ENCODE data around the gene TUBE1.

DNA sequence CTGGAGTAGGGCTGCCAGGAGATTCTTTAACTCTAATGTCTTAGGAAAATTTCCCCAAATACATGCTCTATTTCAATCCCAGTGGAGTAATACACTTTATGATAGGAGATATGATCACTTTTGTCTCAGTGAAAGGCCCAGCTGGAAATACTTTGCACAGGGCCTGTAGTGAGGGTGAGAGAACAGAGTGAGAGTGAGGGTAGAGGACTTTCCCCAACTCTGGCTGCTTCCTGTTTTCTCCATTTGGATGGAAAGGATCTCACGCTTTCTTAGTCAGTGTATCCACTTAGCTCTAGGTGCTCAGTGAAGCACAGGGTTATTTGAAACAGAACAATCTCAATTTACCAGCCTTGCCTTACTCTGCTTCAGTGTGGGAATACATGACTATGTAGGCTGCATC is 36.7 kb upstream of the TUBE1 start:
- TF ChIP-seq, protein P1, sequence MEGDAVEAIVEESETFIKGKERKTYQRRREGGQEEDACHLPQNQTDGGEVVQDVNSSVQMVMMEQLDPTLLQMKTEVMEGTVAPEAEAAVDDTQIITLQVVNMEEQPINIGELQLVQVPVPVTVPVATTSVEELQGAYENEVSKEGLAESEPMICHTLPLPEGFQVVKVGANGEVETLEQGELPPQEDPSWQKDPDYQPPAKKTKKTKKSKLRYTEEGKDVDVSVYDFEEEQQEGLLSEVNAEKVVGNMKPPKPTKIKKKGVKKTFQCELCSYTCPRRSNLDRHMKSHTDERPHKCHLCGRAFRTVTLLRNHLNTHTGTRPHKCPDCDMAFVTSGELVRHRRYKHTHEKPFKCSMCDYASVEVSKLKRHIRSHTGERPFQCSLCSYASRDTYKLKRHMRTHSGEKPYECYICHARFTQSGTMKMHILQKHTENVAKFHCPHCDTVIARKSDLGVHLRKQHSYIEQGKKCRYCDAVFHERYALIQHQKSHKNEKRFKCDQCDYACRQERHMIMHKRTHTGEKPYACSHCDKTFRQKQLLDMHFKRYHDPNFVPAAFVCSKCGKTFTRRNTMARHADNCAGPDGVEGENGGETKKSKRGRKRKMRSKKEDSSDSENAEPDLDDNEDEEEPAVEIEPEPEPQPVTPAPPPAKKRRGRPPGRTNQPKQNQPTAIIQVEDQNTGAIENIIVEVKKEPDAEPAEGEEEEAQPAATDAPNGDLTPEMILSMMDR (IDR thresholded peaks at IDR 0.05), result no peak
- TF ChIP-seq EZH2phosphoT487 (IDR thresholded peaks at IDR 0.05), result no peak
